C4-2B (cell line): ENCODE results near the gene SHISA9.

Experiments
- CTCF ChIP-seq: fragments of 450-650 bp; conservative IDR thresholded peaks from 2 replicates; pipeline ENCODE4 v1.5.1; 2017; ENCODE audit warnings: mild to moderate bottlenecking
- ZFX ChIP-seq: fragments of 450-650 bp; IDR thresholded peaks from 2 replicates; pipeline ENCODE4 v1.6.1; 2017

GRCh38 chr16:13262270-13263090, 361.1 kb downstream of the SHISA9 start:
- no peak for TF ChIP-seq CTCF
- TF ChIP-seq ZFX, result no peak
